ENCODE results near the gene BCAS1. TPM values are rescaled to one million over a fixed set of nuclear protein-coding genes. Genes with fewer than 3 reads are reported as not detected.

Gene BCAS1
- total and polyA plus RNA-seq, 10 of the 15 experiments (the other 5 are each of a cell fraction or from before 2014, with no cell fraction given): 0.21 to 1.4 (median 0.55) TPM

- no peaks in the 10 kb centered on the region for H3K36me3 ChIP-seq (ENCODE audit: control insufficient read depth in 2 of 2, insufficient read depth in 2 of 2, low read length in 1 of 2)
- no peaks in the 10 kb centered on the region for H3K9me3 ChIP-seq (replicated peaks; ENCODE audit: control insufficient read depth, insufficient read depth, low read length)
- ATAC-seq (no peak), DNase-seq (ENCODE audit: low read depth, low spot score) (no peak), FAIRE-seq (no peak)
- POLR2A ChIA-PET: interaction anchor here (0.6 to 1.6 kb wide), 3 partner anchors 8 to 332 kb away, joined by 3 to 7 read pairs (median 3); no protein-coding TSS in a partner anchor
- SMC1A ChIA-PET (ENCODE audit: uncharacterized antibody, unreplicated experiment): interaction anchor here (0.6 to 13.3 kb wide), 10 partner anchors 8 to 245 kb away, joined by 3 to 117 read pairs (median 4); no protein-coding TSS in a partner anchor
- 94% methylated on average over 11 of the region's 11 CpGs for WGBS (ENCODE audit: insufficient coverage, insufficient replicate concordance, low lambda C conversion rate, missing lambda C conversion rate)
- no peaks in the 10 kb centered on the region for H3K27me3 ChIP-seq (replicated peaks in 1 of 2; ENCODE audit: control insufficient read depth in 2 of 2, insufficient read depth in 2 of 2, low read length in 1 of 2)
- in situ Hi-C loops (cut with MboI): no loop called here
- H2AFZ ChIP-seq (ENCODE audit: control insufficient read depth, low read depth, low read length): no peak overlapping the region
- peaks cover 56% of the 10 kb centered on the region for H3K4me1 ChIP-seq (ENCODE audit: control insufficient read depth, insufficient read depth, low read length)
- no peak overlapping the region for H3K27ac ChIP-seq (ENCODE audit: control insufficient read depth, insufficient read depth)
- peaks cover 4% of the 10 kb centered on the region for H3K79me2 ChIP-seq (ENCODE audit: control insufficient read depth, insufficient read depth, low read length)
- no peak overlapping the region for H3K9ac ChIP-seq (ENCODE audit: control insufficient read depth, insufficient read depth, low read length)
- no peaks in the 10 kb centered on the region for H4K20me1 ChIP-seq (ENCODE audit: control insufficient read depth, insufficient read depth)
- no TSS peak for BruUV-seq (replicated peaks)
- CTCF ChIA-PET: interaction anchor here (0.7 to 3.0 kb wide), 3 partner anchors 8 to 31 kb away, joined by 3 to 16 read pairs (median 3); no protein-coding TSS in a partner anchor
- RAD21 ChIA-PET (ENCODE audit: unreplicated experiment): interaction anchor here (0.7 to 6.9 kb wide), 6 partner anchors 8 to 304 kb away, joined by 3 to 59 read pairs (median 4); no protein-coding TSS in a partner anchor
- intact Hi-C loops (cut with micrococcal nuclease; ENCODE audit: unreplicated experiment): no loop called here
- H3K4me2 ChIP-seq (ENCODE audit: control insufficient read depth, insufficient read depth): no peak overlapping the region
- H3K4me3 ChIP-seq: no peak overlapping the region
- no peak for TF ChIP-seq PRDM15 (CRISPR knock-in tag; IDR thresholded peaks at IDR 0.05)
- no peak for TF ChIP-seq ATF2 (IDR thresholded peaks at IDR 0.05; ENCODE audit: low read length)
- no peak for TF ChIP-seq SIX5 (IDR thresholded peaks at IDR 0.05; ENCODE audit: low read depth, low read length, severe bottlenecking)
- TF ChIP-seq ETV6 (conservative IDR thresholded peaks at IDR 0.05 in 1 of 2, IDR thresholded peaks at IDR 0.05 in 1 of 2; ENCODE audit: borderline replicate concordance in 1 of 2, low read depth in 1 of 2): 0 out of 4 replicates have a peak, but pooled peaks of 1 of the 2 experiments have one; percentile 54
- TF ChIP-seq ZBTB40 (IDR thresholded peaks at IDR 0.05; ENCODE audit: borderline replicate concordance): no peak
- TF ChIP-seq POLR2AphosphoS5 (IDR thresholded peaks at IDR 0.05; ENCODE audit: low read length): no peak
- TF ChIP-seq NFXL1 (IDR thresholded peaks at IDR 0.05; ENCODE audit: borderline replicate concordance): peak; percentile 73; the same call in 1 of the 2 replicates
- TF ChIP-seq YY1 (IDR thresholded peaks at IDR 0.05; ENCODE audit: low read depth, low read length): no peak
- TF ChIP-seq CBX5 (IDR thresholded peaks at IDR 0.05; ENCODE audit: low read depth): no peak
Measured at GRCh38 chr20:53902968-53903651, 167.3 kb downstream of the BCAS1 start.
